Measurements from ENCODE around the gene SEMA3C. TPM values are rescaled to one million over a fixed set of nuclear protein-coding genes. Genes with fewer than 3 reads are reported as not detected.

Gene SEMA3C
- total RNA-seq, 1 donor from 2014 or later: 67.8 TPM

GRCh38 chr7:80900583-80901576, 18.0 kb downstream of the SEMA3C start:
- DNase-seq (ENCODE audit: missing footprints) (no peak), ATAC-seq (no peak)
- intact Hi-C loops (cut with DNase I): no loop called here

- intact Hi-C loops (cut with DNase I): no loop called here
- ATAC-seq: no peak
- no peak for DNase-seq (ENCODE audit: missing footprints)
Observed at GRCh38 chr7:80896906-80897598, 21.8 kb downstream of the SEMA3C start.

- intact Hi-C loops (cut with DNase I): no loop called here
- DNase-seq (ENCODE audit: missing footprints) (no peak), ATAC-seq (no peak)
Observed at GRCh38 chr7:80895056-80895455, 23.8 kb downstream of the SEMA3C start.

- no peak for DNase-seq (ENCODE audit: missing footprints)
- ATAC-seq: no peak
- intact Hi-C loops (cut with DNase I): no loop called here
Observed at GRCh38 chr7:80891259-80891544, 27.6 kb downstream of the SEMA3C start.

- ATAC-seq (no peak), DNase-seq (ENCODE audit: missing footprints) (no peak)
- intact Hi-C loops (cut with DNase I): no loop called here
Observed at GRCh38 chr7:80890426-80891258, 28.2 kb downstream of the SEMA3C start.

GRCh38 chr7:80889525-80889924, 29.3 kb downstream of the SEMA3C start:
- intact Hi-C loops (cut with DNase I): no loop called here
- ATAC-seq: no peak

GRCh38 chr7:80885757-80886156, 33.1 kb downstream of the SEMA3C start:
- DNase-seq (ENCODE audit: missing footprints) (no peak), ATAC-seq (no peak)
- intact Hi-C loops (cut with DNase I): no loop called here

More at GRCh38 chr7:80889525-80889924, 29.3 kb downstream of the SEMA3C start:
- no peak for DNase-seq (ENCODE audit: missing footprints)

GRCh38 chr7:80884511-80885195, 34.2 kb downstream of the SEMA3C start:
- ATAC-seq: no peak

GRCh38 chr7:80883154-80884025, 35.5 kb downstream of the SEMA3C start:
- intact Hi-C loops (cut with DNase I): no loop called here
- ATAC-seq: peak; percentile 62

More at GRCh38 chr7:80884511-80885195, 34.2 kb downstream of the SEMA3C start:
- DNase-seq (ENCODE audit: missing footprints): no peak
- intact Hi-C loops (cut with DNase I): no loop called here

GRCh38 chr7:80882213-80882801, 36.5 kb downstream of the SEMA3C start:
- intact Hi-C loops (cut with DNase I): no loop called here
- no peak for ATAC-seq

More at GRCh38 chr7:80883154-80884025, 35.5 kb downstream of the SEMA3C start:
- DNase-seq (ENCODE audit: missing footprints): no peak

GRCh38 chr7:80881351-80881900, 37.4 kb downstream of the SEMA3C start:
- no peak for ATAC-seq
- intact Hi-C loops (cut with DNase I): no loop called here
- no peak for DNase-seq (ENCODE audit: missing footprints)

More at GRCh38 chr7:80882213-80882801, 36.5 kb downstream of the SEMA3C start:
- DNase-seq (ENCODE audit: missing footprints): no peak

GRCh38 chr7:80879849-80880248, 39.0 kb downstream of the SEMA3C start:
- intact Hi-C loops (cut with DNase I): no loop called here
- DNase-seq (ENCODE audit: missing footprints) (no peak), ATAC-seq (peak; percentile 69)

- no peak for ATAC-seq
- intact Hi-C loops (cut with DNase I): no loop called here
- no peak for DNase-seq (ENCODE audit: missing footprints)
Observed at GRCh38 chr7:80876894-80877414, 41.9 kb downstream of the SEMA3C start.

GRCh38 chr7:80875537-80876120, 43.2 kb downstream of the SEMA3C start:
- no peak for ATAC-seq
- intact Hi-C loops (cut with DNase I): no loop called here

GRCh38 chr7:80873140-80873539, 45.7 kb downstream of the SEMA3C start:
- DNase-seq (ENCODE audit: missing footprints): no peak
- intact Hi-C loops (cut with DNase I): no loop called here
- ATAC-seq: no peak

More at GRCh38 chr7:80875537-80876120, 43.2 kb downstream of the SEMA3C start:
- no peak for DNase-seq (ENCODE audit: missing footprints)

- ATAC-seq: no peak
- intact Hi-C loops (cut with DNase I): no loop called here
Observed at GRCh38 chr7:80871228-80871627, 47.6 kb downstream of the SEMA3C start.

More at GRCh38 chr7:80871228-80871627, 47.6 kb downstream of the SEMA3C start:
- no peak for DNase-seq (ENCODE audit: missing footprints)
